ENCODE results near the gene SORBS1. TPM values are rescaled to one million over a fixed set of nuclear protein-coding genes. Genes with fewer than 3 reads are reported as not detected.

The SORBS1 gene
- total RNA-seq, 2 experiments from 2014 or later = 0.56 to 0.74 TPM

DNA sequence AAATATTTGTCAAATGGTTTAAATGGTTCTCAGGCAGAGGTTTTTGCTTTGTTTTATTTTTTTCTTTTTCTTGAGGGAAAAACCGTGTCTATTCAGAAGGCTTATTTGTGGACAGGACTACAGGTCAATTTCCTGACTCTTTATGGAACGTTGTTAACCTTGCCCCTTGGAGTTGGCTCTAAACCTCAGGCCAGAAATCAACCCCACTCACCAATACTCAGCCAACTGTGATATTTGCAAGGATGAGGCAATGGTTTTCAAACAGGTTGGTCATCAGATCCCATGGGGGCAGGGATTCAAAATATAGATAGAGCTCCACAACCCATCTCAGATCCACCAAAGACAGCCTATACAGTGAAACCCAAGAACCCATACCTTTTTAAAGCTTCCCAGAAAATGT is 280.5 kb downstream of the SORBS1 start:
- CTCF ChIA-PET = interaction anchor here (1.2 kb wide), 2 partner anchors 94 to 97 kb away, joined by 3 read pairs; no protein-coding TSS in a partner anchor
- no peaks in the 10 kb centered on the region for H3K9me3 Mint-ChIP-seq
- DNase-seq = no peak
- peaks cover 7% of the 10 kb centered on the region for H3K4me1 Mint-ChIP-seq
- peaks cover 24% of the 10 kb centered on the region for H3K27me3 Mint-ChIP-seq
- H3K36me3 Mint-ChIP-seq (ENCODE audit: low read depth) = no peaks in the 10 kb centered on the region
- POLR2A ChIA-PET = no interaction called here
- H3K4me3 Mint-ChIP-seq = no peak overlapping the region
- H3K27ac Mint-ChIP-seq = no peak overlapping the region

GRCh38 chr10:95279042-95279820 is 281.9 kb downstream of the SORBS1 start:
- Mint-ChIP-seq H3K27ac (no peak overlapping the region), H3K4me1 (peaks cover 3% of the 10 kb centered on the region), H3K36me3 (ENCODE audit: low read depth) (no peaks in the 10 kb centered on the region), H3K9me3 (no peaks in the 10 kb centered on the region), H3K4me3 (no peak overlapping the region), H3K27me3 (peaks cover 15% of the 10 kb centered on the region)
- ChIA-PET CTCF (interaction anchor here (1.2 kb wide), 1 partner anchor 95 kb away, joined by 3 read pairs; no protein-coding TSS in a partner anchor), POLR2A (no interaction called here)
- no peak for DNase-seq

GRCh38 chr10:95278061-95278988 is 282.8 kb downstream of the SORBS1 start:
- H3K27ac Mint-ChIP-seq = no peak overlapping the region
- H3K4me3 Mint-ChIP-seq = no peak overlapping the region
- POLR2A ChIA-PET = no interaction called here
- peaks cover 3% of the 10 kb centered on the region for H3K4me1 Mint-ChIP-seq
- no peaks in the 10 kb centered on the region for H3K36me3 Mint-ChIP-seq (ENCODE audit: low read depth)
- no peaks in the 10 kb centered on the region for H3K9me3 Mint-ChIP-seq
- H3K27me3 Mint-ChIP-seq = peaks cover 9% of the 10 kb centered on the region
- no peak for DNase-seq
- CTCF ChIA-PET = interaction anchor here (0.7 kb wide), 1 partner anchor 17 kb away, joined by 3 read pairs; no protein-coding TSS in a partner anchor

DNA sequence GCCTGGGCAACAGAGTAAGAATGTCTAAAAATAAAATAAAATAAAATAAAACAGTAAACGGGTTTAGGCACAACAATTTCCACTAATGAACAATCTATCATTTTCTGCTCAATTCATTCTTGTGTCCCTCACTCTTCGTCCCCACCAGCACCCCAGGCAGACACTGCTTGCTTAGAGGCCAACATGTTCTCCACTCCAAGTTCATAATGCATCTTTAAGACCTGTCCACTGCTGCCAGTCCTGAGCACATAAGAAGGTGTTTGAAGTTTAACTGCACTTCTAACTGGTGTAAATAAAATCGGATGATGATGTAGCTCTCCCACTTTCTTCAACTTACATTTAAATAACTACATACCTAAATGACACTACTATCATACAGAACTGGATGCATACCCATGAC is 283.6 kb downstream of the SORBS1 start:
- ChIA-PET POLR2A (no interaction called here), CTCF (no interaction called here)
- H3K9me3 Mint-ChIP-seq = no peaks in the 10 kb centered on the region
- no peaks in the 10 kb centered on the region for H3K36me3 Mint-ChIP-seq (ENCODE audit: low read depth)
- no peak overlapping the region for H3K27ac Mint-ChIP-seq
- H3K4me1 Mint-ChIP-seq = peaks cover 3% of the 10 kb centered on the region
- no peak for DNase-seq
- peaks cover 7% of the 10 kb centered on the region for H3K27me3 Mint-ChIP-seq
- no peak overlapping the region for H3K4me3 Mint-ChIP-seq

- H3K27me3 Mint-ChIP-seq = peaks cover 5% of the 10 kb centered on the region
- no peak overlapping the region for H3K27ac Mint-ChIP-seq
- no peak for DNase-seq
- peaks cover 3% of the 10 kb centered on the region for H3K4me1 Mint-ChIP-seq
- no peaks in the 10 kb centered on the region for H3K9me3 Mint-ChIP-seq
- CTCF ChIA-PET = interaction anchor here (0.7 kb wide), 1 partner anchor 62 kb away, joined by 4 read pairs; no protein-coding TSS in a partner anchor
- POLR2A ChIA-PET = interaction anchor here (0.6 kb wide), 1 partner anchor 11 kb away, joined by 3 read pairs; no protein-coding TSS in a partner anchor
- H3K4me3 Mint-ChIP-seq = no peak overlapping the region
- H3K36me3 Mint-ChIP-seq (ENCODE audit: low read depth) = no peaks in the 10 kb centered on the region
Observed at GRCh38 chr10:95277201-95277570, 284.0 kb downstream of the SORBS1 start.

- Mint-ChIP-seq H3K9me3 (no peaks in the 10 kb centered on the region), H3K4me1 (peaks cover 3% of the 10 kb centered on the region), H3K36me3 (ENCODE audit: low read depth) (no peaks in the 10 kb centered on the region), H3K27ac (no peak overlapping the region), H3K27me3 (no peaks in the 10 kb centered on the region), H3K4me3 (no peak overlapping the region)
- ChIA-PET CTCF (interaction anchor here (0.7 kb wide), 2 partner anchors 63 to 417 kb away, joined by 3 to 4 read pairs; partner anchors contain the start of gene TCTN3), POLR2A (interaction anchor here (0.6 kb wide), 1 partner anchor 11 kb away, joined by 3 read pairs; no protein-coding TSS in a partner anchor)
- no peak for DNase-seq
Observed at GRCh38 chr10:95276367-95277200, 284.6 kb downstream of the SORBS1 start.

- ChIA-PET CTCF (no interaction called here), POLR2A (no interaction called here)
- H3K27ac Mint-ChIP-seq = no peak overlapping the region
- H3K4me1 Mint-ChIP-seq = peaks cover 3% of the 10 kb centered on the region
- no peak overlapping the region for H3K4me3 Mint-ChIP-seq
- H3K27me3 Mint-ChIP-seq = no peaks in the 10 kb centered on the region
- no peaks in the 10 kb centered on the region for H3K9me3 Mint-ChIP-seq
- H3K36me3 Mint-ChIP-seq (ENCODE audit: low read depth) = no peaks in the 10 kb centered on the region
- no peak for DNase-seq
Observed at GRCh38 chr10:95275726-95276366, 285.3 kb downstream of the SORBS1 start.

- ChIA-PET CTCF (interaction anchor here (0.6 to 1.2 kb wide), 4 partner anchors 8 to 27 kb away, joined by 3 to 5 read pairs (median 4); no protein-coding TSS in a partner anchor), POLR2A (no interaction called here)
- no peak for DNase-seq
- no peak overlapping the region for H3K27ac Mint-ChIP-seq
- no peaks in the 10 kb centered on the region for H3K36me3 Mint-ChIP-seq (ENCODE audit: low read depth)
- H3K9me3 Mint-ChIP-seq = no peaks in the 10 kb centered on the region
- no peak overlapping the region for H3K4me3 Mint-ChIP-seq
- H3K27me3 Mint-ChIP-seq = no peaks in the 10 kb centered on the region
- H3K4me1 Mint-ChIP-seq = peaks cover 3% of the 10 kb centered on the region
Observed at GRCh38 chr10:95273393-95274312, 287.5 kb downstream of the SORBS1 start.

DNA sequence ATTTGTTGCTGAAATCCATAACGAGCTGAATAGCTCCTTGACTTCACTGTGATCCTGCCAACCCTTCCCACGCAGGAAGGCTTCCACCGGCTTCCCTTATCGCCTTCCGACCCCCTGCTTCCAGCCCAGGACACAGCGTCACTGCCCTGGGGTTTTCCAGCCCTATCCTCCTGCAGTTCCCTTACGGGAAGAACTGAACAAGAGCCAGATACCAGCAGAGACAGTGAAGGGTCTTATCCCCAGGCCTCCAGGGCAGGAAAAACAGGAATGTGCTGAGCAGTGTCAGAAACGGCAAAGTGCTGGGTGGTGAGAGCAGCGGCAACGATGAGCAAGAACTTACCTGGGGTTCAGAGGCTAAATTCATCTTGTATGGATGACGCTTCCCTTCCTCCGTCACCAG is 292.7 kb downstream of the SORBS1 start:
- ChIA-PET POLR2A (no interaction called here), CTCF (interaction anchor here (0.9 to 1.1 kb wide), 2 partner anchors 22 to 29 kb away, joined by 4 read pairs; no protein-coding TSS in a partner anchor)
- H3K4me1 Mint-ChIP-seq = no peaks in the 10 kb centered on the region
- H3K4me3 Mint-ChIP-seq = no peak overlapping the region
- no peak overlapping the region for H3K27ac Mint-ChIP-seq
- no peaks in the 10 kb centered on the region for H3K9me3 Mint-ChIP-seq
- H3K27me3 Mint-ChIP-seq = peaks cover 5% of the 10 kb centered on the region
- H3K36me3 Mint-ChIP-seq (ENCODE audit: low read depth) = no peaks in the 10 kb centered on the region
- no peak for DNase-seq

DNA sequence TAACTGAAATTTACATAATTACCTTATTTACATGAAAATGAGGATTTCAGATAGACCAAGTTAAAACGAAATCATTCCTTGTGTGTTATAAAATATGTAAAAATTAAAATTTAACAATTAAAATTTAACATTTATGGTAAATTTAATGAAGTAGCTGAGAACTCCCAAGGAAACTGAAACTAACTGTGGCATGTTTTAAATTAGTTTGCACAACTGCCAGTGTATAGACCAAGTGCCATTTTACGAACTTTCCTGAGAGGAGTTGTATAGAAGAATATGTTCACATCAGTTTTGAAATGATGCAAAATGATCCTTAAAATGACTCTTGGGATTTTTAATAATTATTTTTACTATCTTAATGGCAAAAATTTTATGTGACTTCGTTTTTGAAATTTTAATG is 293.9 kb downstream of the SORBS1 start:
- DNase-seq = no peak
- H3K4me1 Mint-ChIP-seq = no peaks in the 10 kb centered on the region
- CTCF ChIA-PET = no interaction called here
- peaks cover 3% of the 10 kb centered on the region for H3K36me3 Mint-ChIP-seq (ENCODE audit: low read depth)
- H3K4me3 Mint-ChIP-seq = no peak overlapping the region
- H3K27ac Mint-ChIP-seq = no peak overlapping the region
- POLR2A ChIA-PET = no interaction called here
- H3K27me3 Mint-ChIP-seq = peaks cover 7% of the 10 kb centered on the region
- no peaks in the 10 kb centered on the region for H3K9me3 Mint-ChIP-seq

DNA sequence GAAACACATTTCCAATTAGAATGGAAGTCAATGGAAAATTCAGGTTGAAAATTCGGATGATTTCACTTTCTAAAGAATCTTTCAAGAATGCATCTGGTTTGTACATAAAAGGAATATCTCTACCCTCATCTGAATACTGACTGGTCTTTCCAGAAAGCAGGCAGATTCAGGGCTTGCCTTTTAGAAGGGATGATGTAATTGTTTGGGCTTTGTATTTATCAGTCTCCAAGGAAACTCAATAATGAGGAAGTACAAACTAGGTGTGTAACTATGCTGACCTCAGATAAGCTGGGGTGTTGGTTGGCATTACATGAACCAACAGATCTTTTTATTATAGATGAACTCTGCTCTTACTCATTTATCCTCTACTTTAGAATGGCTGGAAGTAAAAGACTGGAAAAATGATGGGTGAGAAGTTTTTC is 294.5 kb downstream of the SORBS1 start:
- Mint-ChIP-seq H3K27me3 (peaks cover 7% of the 10 kb centered on the region), H3K9me3 (no peaks in the 10 kb centered on the region), H3K4me3 (no peak overlapping the region), H3K36me3 (ENCODE audit: low read depth) (peaks cover 3% of the 10 kb centered on the region), H3K27ac (no peak overlapping the region), H3K4me1 (no peaks in the 10 kb centered on the region)
- CTCF ChIA-PET = no interaction called here
- POLR2A ChIA-PET = no interaction called here
- DNase-seq = no peak

All from activated CD4-positive, alpha-beta T cell treated with anti-CD3 and anti-CD28 coated beads, Interleukin-2, amount 10 ng/mL, durations not matched to agents 7 days and 5 days (primary cell).